Adipocyte (in vitro differentiated cells): ENCODE data around the gene TSPAN11.

Experiments used
- DNase-seq: peaks from one replicate; pipeline ENCODE4 v3.0.0-alpha.2; 2015; ENCODE audit warnings: low read depth
- H3K27me3 ChIP-seq: replicated peaks from 2 replicates; pipeline ENCODE4 v1.7.0; 2013; ENCODE audit warnings: mild to moderate bottlenecking, low read length, moderate library complexity; ENCODE audit not compliant: control insufficient read depth, insufficient read depth
- H3K36me3 ChIP-seq: 2 replicates; pipeline ENCODE4 v1.7.0; 2013; ENCODE audit warnings: low read length, mild to moderate bottlenecking, moderate library complexity; ENCODE audit not compliant: control insufficient read depth, insufficient read depth, severe bottlenecking
- H3K4me1 ChIP-seq: 2 replicates; pipeline ENCODE4 v1.7.0; 2013; ENCODE audit warnings: mild to moderate bottlenecking, low read length, moderate library complexity; ENCODE audit not compliant: control insufficient read depth, insufficient read depth
- H3K4me3 ChIP-seq: 2 replicates; pipeline ENCODE4 v1.7.0; 2013; ENCODE audit warnings: mild to moderate bottlenecking, low read length, moderate library complexity
- H3K9ac ChIP-seq: 2 replicates; pipeline ENCODE4 v1.7.0; 2013; ENCODE audit warnings: mild to moderate bottlenecking, low read length, moderate library complexity
- H3K9me3 ChIP-seq: 2 replicates; pipeline ENCODE4 v1.7.0; 2013; ENCODE audit warnings: mild to moderate bottlenecking, low read length, moderate library complexity; ENCODE audit not compliant: control insufficient read depth

TSPAN11 gene

GRCh38 chr12:31041033-31041564 lies 114.6 kb downstream of the TSPAN11 start:
- H3K27me3 ChIP-seq = peaks cover 5% of the 10 kb centered on the region
- no peak overlapping the region for H3K9ac ChIP-seq
- no peak for DNase-seq
- no peak overlapping the region for H3K4me3 ChIP-seq
- no peaks in the 10 kb centered on the region for H3K36me3 ChIP-seq
- peaks cover 6% of the 10 kb centered on the region for H3K4me1 ChIP-seq
- H3K9me3 ChIP-seq = no peaks in the 10 kb centered on the region
